Endothelial cell of umbilical vein (primary cell): ENCODE measurements around the gene RILPL1. TPM values are rescaled to one million over a fixed set of nuclear protein-coding genes. Genes with fewer than 3 reads are reported as not detected.

Experiments
- Bru-seq: library from RNA; stranded (reverse); fragments of 400-500 nt; gene quantifications from one replicate; lab custom pipeline; 2021; lab: Mats Ljungman, UMichigan
- BruChase-seq, 2 experiments: library from RNA; stranded (reverse); fragments of 400-500 nt; gene quantifications; one replicate each; lab custom pipeline; 2021; lab: Mats Ljungman, UMichigan
- BruUV-seq: library from RNA; stranded (reverse); fragments of 400-500 nt; replicated peaks from 2 replicates; lab custom pipeline; 2021; lab: Mats Ljungman, UMichigan
- CTCF ChIA-PET: fragments of 300-600, 350-600 bp; sonication (Branson Sonifier 250); formaldehyde crosslinking; loops from one replicate; lab custom pipeline; 2021; ENCODE audit warnings: antibody characterized with exemption, inconsistent platforms; lab: Charles Lee
- POLR2A ChIA-PET: fragments of 300-600, 350-600 bp; sonication (Branson Sonifier 250); formaldehyde crosslinking; loops from one replicate; lab custom pipeline; 2021; ENCODE audit warnings: antibody characterized with exemption, inconsistent platforms; lab: Charles Lee
- DNase-seq: peaks from one replicate; pipeline ENCODE4 v3.0.0-alpha.2; 2011; ENCODE audit warnings: low read depth, low spot score
- FAIRE-seq: peaks from 2 replicates; lab custom pipeline; 2011; peaks lifted over from hg19 to GRCh38; lab: Jason Lieb, UNC
- H2AFZ ChIP-seq: 2 replicates; pipeline ENCODE4 v1.6.0; 2012; ENCODE audit warnings: low read depth, low read length, control low read depth, inconsistent platforms
- H3K27ac ChIP-seq: 2 replicates; pipeline ENCODE4 v1.5.1; 2011; ENCODE audit warnings: low read depth, mild to moderate bottlenecking, control low read depth, low read length, moderate library complexity; ENCODE audit not compliant: insufficient read depth
- H3K27me3 ChIP-seq, 2 experiments: 2 replicates each; pipeline versions ENCODE4 v1.6.0 to v1.6.1; 2011; ENCODE audit warnings: low read length in 2 of 2, mixed read lengths in 1 of 2; ENCODE audit not compliant: control insufficient read depth in 2 of 2, insufficient read depth in 2 of 2
- H3K36me3 ChIP-seq, 2 experiments: 2 replicates in 1 of 2; 3 replicates in 1 of 2; pipeline ENCODE4 v1.5.1; 2011; ENCODE audit warnings: low read length in 2 of 2, mild to moderate bottlenecking in 1 of 2, moderate library complexity in 1 of 2; ENCODE audit not compliant: control insufficient read depth in 2 of 2, insufficient read depth in 2 of 2; ENCODE audit errors: extremely low read depth in 1 of 2
- H3K4me1 ChIP-seq: 3 replicates; pipeline ENCODE4 v1.5.1; 2011; ENCODE audit warnings: mild to moderate bottlenecking, low read length; ENCODE audit not compliant: control insufficient read depth, insufficient read depth; ENCODE audit errors: extremely low read depth
- H3K4me2 ChIP-seq: 2 replicates; pipeline ENCODE4 v1.6.1; 2011; ENCODE audit warnings: low read length, control low read depth, mixed read lengths; ENCODE audit not compliant: insufficient read depth
- H3K4me3 ChIP-seq, 3 experiments: fragments of 200-600 bp in 1 of 3; sonication (generic), shearing (Covaris generic) in 1 of 3; replicated peaks in 1 of 3; 2 replicates each; pipeline ENCODE4 v1.5.1; 2011 to 2016; ENCODE audit warnings: control low read depth in 3 of 3, low read length in 3 of 3, mild to moderate bottlenecking in 2 of 3, inconsistent platforms in 1 of 3, low read depth in 1 of 3, moderate library complexity in 1 of 3; ENCODE audit not compliant: insufficient read depth in 1 of 3
- H3K79me2 ChIP-seq: 2 replicates; pipeline ENCODE4 v1.6.0; 2012; ENCODE audit warnings: low read length, inconsistent platforms; ENCODE audit not compliant: control insufficient read depth, insufficient read depth
- H3K9ac ChIP-seq: replicated peaks from 2 replicates; pipeline ENCODE3; 2011; ENCODE audit warnings: low read length, control low read depth; ENCODE audit not compliant: insufficient read depth; ENCODE audit errors: extremely low read depth
- H3K9me1 ChIP-seq: replicated peaks from 3 replicates; pipeline ENCODE4 v1.6.0; 2011; ENCODE audit warnings: mild to moderate bottlenecking, low read length; ENCODE audit not compliant: control insufficient read depth, insufficient read depth; ENCODE audit errors: extremely low read depth
- H3K9me3 ChIP-seq: replicated peaks from 2 replicates; pipeline ENCODE4 v1.5.1; 2012; ENCODE audit warnings: low read length, inconsistent platforms; ENCODE audit not compliant: control insufficient read depth, insufficient read depth
- H4K20me1 ChIP-seq: replicated peaks from 2 replicates; pipeline ENCODE3; 2011; ENCODE audit warnings: mild to moderate bottlenecking, low read length; ENCODE audit not compliant: control insufficient read depth, insufficient read depth; ENCODE audit errors: extremely low read depth
- EZH2 ChIP-seq: IDR thresholded peaks from 2 replicates; pipeline ENCODE4 v1.6.1; 2012; ENCODE audit warnings: borderline replicate concordance, low read depth, mild to moderate bottlenecking, moderate library complexity, low read length, inconsistent platforms; ENCODE audit not compliant: severe bottlenecking
- GATA2 ChIP-seq: IDR thresholded peaks from 2 replicates; pipeline ENCODE4 v1.7.0; 2011; ENCODE audit warnings: low read depth, mild to moderate bottlenecking, moderate library complexity, mixed read lengths, low read length; ENCODE audit not compliant: insufficient read length, insufficient read depth
- JUN ChIP-seq: IDR thresholded peaks from 2 replicates; pipeline ENCODE4 v1.6.1; 2011; ENCODE audit warnings: borderline replicate concordance, low read depth; ENCODE audit not compliant: insufficient read length, insufficient read depth
- MYC ChIP-seq: IDR thresholded peaks from one replicate; pipeline ENCODE4 v1.6.1; 2011; ENCODE audit warnings: mild to moderate bottlenecking, low read depth, low read length
- POLR2A ChIP-seq: IDR thresholded peaks from 2 replicates; pipeline ENCODE4 v1.6.1; 2012; ENCODE audit warnings: low read depth, mild to moderate bottlenecking, control low read depth, low read length
- POLR2AphosphoS5 ChIP-seq: IDR thresholded peaks from 2 replicates; pipeline ENCODE4 v1.6.1; 2012; ENCODE audit warnings: low read depth, mild to moderate bottlenecking, control low read depth, low read length, moderate library complexity; ENCODE audit not compliant: insufficient read depth
- dilution Hi-C: fragments of 300-500 bp; cut with MboI; formaldehyde crosslinking; loops from one replicate; pipeline ENCODE4 v1.15.0; 2019; ENCODE audit warnings: low sequenced_read_pairs; ENCODE audit not compliant: extremely low pct_ligation_motif_present
- intact Hi-C: fragments of 100-400 bp; cut with micrococcal nuclease; formaldehyde crosslinking; loops from one replicate; pipeline ENCODE4 v1.10.0; 2022
- long read RNA-seq: library from polyadenylated mRNA; stranded (forward); transcript quantifications from one replicate; pipeline ENCODE4 v2.0.0, GENCODE V29; 2021
- polyA minus RNA-seq, 3 experiments: library from RNA; depleted of rRNA, polyadenylated mRNA; stranded (reverse); fragments of >200 nt; gene quantifications; 1 replicate in 1 of 3; 2 replicates in 2 of 3; pipeline ENCODE4 v1.2.3, GENCODE V29; 2011
- polyA plus RNA-seq, 4 experiments: library from polyadenylated mRNA; depleted of rRNA in 3 of 4; stranded (reverse) in 3 of 4; unstranded in 1 of 4; fragments of >200 nt; gene quantifications; 2 replicates each; pipeline versions ENCODE4 v1.2.1 to v1.2.3, GENCODE V29; 2011 to 2012; ENCODE audit warnings: missing spikeins in 1 of 4
- total RNA-seq: library from RNA; stranded (reverse); gene quantifications from 2 replicates; pipeline ENCODE4 v1.2.3, GENCODE V29; 2021
- TF ChIP-seq, protein P1 (sequence below), 2 donors: IDR thresholded peaks; 1 replicate in 1 of 2; 2 replicates in 1 of 2; pipeline ENCODE4 v1.5.1; 2011; ENCODE audit warnings: low read length in 2 of 2, mild to moderate bottlenecking in 2 of 2, moderate library complexity in 2 of 2, control low read depth in 1 of 2, inconsistent platforms in 1 of 2, low read depth in 1 of 2; ENCODE audit not compliant: insufficient read depth in 1 of 2; ENCODE audit errors: extremely low read depth in 1 of 2

The RILPL1 gene, protein sequence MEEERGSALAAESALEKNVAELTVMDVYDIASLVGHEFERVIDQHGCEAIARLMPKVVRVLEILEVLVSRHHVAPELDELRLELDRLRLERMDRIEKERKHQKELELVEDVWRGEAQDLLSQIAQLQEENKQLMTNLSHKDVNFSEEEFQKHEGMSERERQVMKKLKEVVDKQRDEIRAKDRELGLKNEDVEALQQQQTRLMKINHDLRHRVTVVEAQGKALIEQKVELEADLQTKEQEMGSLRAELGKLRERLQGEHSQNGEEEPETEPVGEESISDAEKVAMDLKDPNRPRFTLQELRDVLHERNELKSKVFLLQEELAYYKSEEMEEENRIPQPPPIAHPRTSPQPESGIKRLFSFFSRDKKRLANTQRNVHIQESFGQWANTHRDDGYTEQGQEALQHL
- total RNA-seq (29.7 and 30.4 TPM in 2 replicates), polyA plus RNA-seq (34.3 and 38.4 TPM in 2 replicates), polyA minus RNA-seq (24.9 and 30.1 TPM in 2 replicates), Bru-seq, nascent RNA (percentile 67 among the genes with signal in this experiment), BruChase-seq, experiment 1, labeled RNA remaining after a 6-hour chase (percentile 87 among the genes with signal in this experiment), BruChase-seq, experiment 2, labeled RNA remaining after a 2-hour chase (percentile 84 among the genes with signal in this experiment)
- 27.2 and 31.6 TPM in 2 replicates for polyA plus RNA-seq (2011; cell fraction: cytosol; rRNA removed)
- polyA plus RNA-seq (2011; cell fraction: nucleus; rRNA removed), result 42.9 and 57.0 TPM in 2 replicates
- 24.4 and 37.5 TPM in 2 replicates for polyA plus RNA-seq (2012)
- 4.9 TPM for polyA minus RNA-seq (2011; cell fraction: cytosol; rRNA and poly(A)+ RNA removed)
- polyA minus RNA-seq (2011; cell fraction: nucleus; rRNA and poly(A)+ RNA removed), result 16.3 and 24.8 TPM in 2 replicates
- long read RNA-seq, transcript RILPL1-202 (7 exons, 3,932 nt), result major isoform, 49 of 82 reads
- long read RNA-seq, partial matches to known transcripts, result 16 of 82 reads
- long read RNA-seq, other reads (novel, unspliced or antisense), result 16 of 82 reads

DNA sequence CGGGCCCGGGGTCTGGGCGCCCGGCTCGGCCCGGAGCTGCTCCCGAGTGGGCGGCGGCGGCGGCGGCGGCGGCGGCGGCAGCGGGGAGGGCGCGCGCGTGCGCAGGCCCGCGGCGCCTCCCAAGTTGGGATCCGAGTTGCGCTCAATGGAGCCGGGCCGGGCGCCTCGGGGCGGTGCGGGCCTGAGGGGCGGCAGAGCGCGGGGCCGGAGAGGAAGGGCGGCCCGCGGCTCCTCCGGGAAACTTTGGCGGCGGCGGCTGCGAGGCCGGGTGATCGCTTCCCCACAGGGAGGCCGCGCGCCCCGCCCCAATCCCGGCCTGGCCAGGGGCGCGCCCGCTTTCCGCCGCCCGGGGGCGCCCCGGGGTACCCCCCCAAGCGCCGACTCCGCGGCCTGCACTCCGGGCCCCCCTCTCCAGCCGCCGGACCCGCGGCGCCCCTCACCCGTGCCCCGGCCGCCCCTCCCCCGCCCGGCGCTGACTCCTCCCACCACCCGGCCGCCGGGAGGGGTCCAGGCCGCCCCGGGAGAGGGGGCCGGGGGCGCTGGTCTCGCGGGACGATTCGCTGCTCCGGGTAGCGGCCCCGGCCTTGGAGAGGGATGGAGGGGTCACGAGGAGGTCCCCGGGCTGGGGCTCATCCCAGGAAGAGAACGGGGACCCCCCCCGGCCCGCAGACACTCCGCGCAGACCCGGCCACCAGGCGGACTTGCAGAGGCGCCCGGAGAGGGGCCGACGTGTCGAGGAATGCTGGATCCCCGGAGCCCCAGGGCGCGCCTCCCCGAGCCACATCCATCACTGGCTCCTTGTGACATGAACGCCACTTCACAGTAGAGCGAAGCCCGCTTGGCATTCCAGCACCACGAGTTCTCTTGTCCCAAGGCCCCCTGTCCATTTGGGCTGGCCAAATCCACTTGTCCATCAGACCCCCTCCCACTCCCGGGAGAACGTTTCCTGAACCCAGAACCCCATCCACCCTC lies at the start of gene RILPL1:
RILPL1 (minus strand) TSS at position 48 of the 972 bp plus-strand sequence. CDS start 237 bp downstream, outside the sequence.
- Histone ChIP-seq H3K36me3 (peaks cover 0 to 3% of the 10 kb centered on the region in 2 experiments), H3K27ac (peak within 1 kb of the TSS; percentile 53), H3K9me3 (no peaks in the 10 kb centered on the region), H3K9ac (peak within 1 kb of the TSS; percentile 58), H3K4me1 (peaks cover 23% of the 10 kb centered on the region), H3K79me2 (peaks cover 28% of the 10 kb centered on the region), H2AFZ (peak within 1 kb of the TSS; percentile 68), H3K4me3 (peak within 1 kb of the TSS; percentile 35 to 81 (median 64)), H3K27me3 (peaks cover 0 to 1% of the 10 kb centered on the region in 2 experiments), H3K9me1 (no peaks in the 10 kb centered on the region), H3K4me2 (peak within 1 kb of the TSS; percentile 68), H4K20me1 (no peaks in the 10 kb centered on the region)
- FAIRE-seq (peak; percentile 15), DNase-seq (peak; percentile 50)
- ChIA-PET CTCF (interaction anchor here (1.0 to 1.3 kb wide), 2 partner anchors 38 to 42 kb away, joined by 3 to 5 read pairs; no protein-coding TSS in a partner anchor), POLR2A (no interaction called here)
- no peak for TF ChIP-seq MYC
- no peak for TF ChIP-seq GATA2
- TF ChIP-seq JUN, result no peak
- TF ChIP-seq, protein P1, sequence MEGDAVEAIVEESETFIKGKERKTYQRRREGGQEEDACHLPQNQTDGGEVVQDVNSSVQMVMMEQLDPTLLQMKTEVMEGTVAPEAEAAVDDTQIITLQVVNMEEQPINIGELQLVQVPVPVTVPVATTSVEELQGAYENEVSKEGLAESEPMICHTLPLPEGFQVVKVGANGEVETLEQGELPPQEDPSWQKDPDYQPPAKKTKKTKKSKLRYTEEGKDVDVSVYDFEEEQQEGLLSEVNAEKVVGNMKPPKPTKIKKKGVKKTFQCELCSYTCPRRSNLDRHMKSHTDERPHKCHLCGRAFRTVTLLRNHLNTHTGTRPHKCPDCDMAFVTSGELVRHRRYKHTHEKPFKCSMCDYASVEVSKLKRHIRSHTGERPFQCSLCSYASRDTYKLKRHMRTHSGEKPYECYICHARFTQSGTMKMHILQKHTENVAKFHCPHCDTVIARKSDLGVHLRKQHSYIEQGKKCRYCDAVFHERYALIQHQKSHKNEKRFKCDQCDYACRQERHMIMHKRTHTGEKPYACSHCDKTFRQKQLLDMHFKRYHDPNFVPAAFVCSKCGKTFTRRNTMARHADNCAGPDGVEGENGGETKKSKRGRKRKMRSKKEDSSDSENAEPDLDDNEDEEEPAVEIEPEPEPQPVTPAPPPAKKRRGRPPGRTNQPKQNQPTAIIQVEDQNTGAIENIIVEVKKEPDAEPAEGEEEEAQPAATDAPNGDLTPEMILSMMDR (IDR thresholded peaks at IDR 0.05; ENCODE audit: extremely low read depth in 1 of 2, insufficient read depth in 1 of 2, low read depth in 1 of 2, low read length in 2 of 2), result peak; percentile 9 to 41
- peak; percentile 66 for TF ChIP-seq POLR2AphosphoS5
- no peak for TF ChIP-seq EZH2
- no peak for TF ChIP-seq POLR2A
- intact Hi-C loops, result loop anchor here (1.0 to 2.0 kb wide), 5 partner anchors 48 to 265 kb away; partner anchors contain the start of gene RILPL2
- no TSS peak for BruUV-seq
- dilution Hi-C loops, result no loop called here
